Measurements from ENCODE around the gene ZBTB38.

ZBTB38 gene

GRCh38 chr3:141387516-141387915 is 19.2 kb downstream of the ZBTB38 start:
- Histone ChIP-seq H3K4me3 (replicated peaks; ENCODE audit: insufficient read depth, low read length) (no peak overlapping the region), H3K27ac (replicated peaks) (no peak overlapping the region), H3K27me3 (ENCODE audit: insufficient read depth, poor library complexity, severe bottlenecking) (no peaks in the 10 kb centered on the region)
- no peak for DNase-seq (ENCODE audit: low read depth in 1 of 2, low spot score in 1 of 2)
- TF ChIP-seq SPI1 (IDR thresholded peaks at IDR 0.05; ENCODE audit: borderline replicate concordance, low read depth) (no peak), REST (IDR thresholded peaks at IDR 0.05; ENCODE audit: insufficient replicate concordance, low read depth) (no peak), POLR2AphosphoS5 (IDR thresholded peaks at IDR 0.05; ENCODE audit: low read depth) (no peak)
- TF ChIP-seq, protein P1, sequence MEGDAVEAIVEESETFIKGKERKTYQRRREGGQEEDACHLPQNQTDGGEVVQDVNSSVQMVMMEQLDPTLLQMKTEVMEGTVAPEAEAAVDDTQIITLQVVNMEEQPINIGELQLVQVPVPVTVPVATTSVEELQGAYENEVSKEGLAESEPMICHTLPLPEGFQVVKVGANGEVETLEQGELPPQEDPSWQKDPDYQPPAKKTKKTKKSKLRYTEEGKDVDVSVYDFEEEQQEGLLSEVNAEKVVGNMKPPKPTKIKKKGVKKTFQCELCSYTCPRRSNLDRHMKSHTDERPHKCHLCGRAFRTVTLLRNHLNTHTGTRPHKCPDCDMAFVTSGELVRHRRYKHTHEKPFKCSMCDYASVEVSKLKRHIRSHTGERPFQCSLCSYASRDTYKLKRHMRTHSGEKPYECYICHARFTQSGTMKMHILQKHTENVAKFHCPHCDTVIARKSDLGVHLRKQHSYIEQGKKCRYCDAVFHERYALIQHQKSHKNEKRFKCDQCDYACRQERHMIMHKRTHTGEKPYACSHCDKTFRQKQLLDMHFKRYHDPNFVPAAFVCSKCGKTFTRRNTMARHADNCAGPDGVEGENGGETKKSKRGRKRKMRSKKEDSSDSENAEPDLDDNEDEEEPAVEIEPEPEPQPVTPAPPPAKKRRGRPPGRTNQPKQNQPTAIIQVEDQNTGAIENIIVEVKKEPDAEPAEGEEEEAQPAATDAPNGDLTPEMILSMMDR (IDR thresholded peaks at IDR 0.05; ENCODE audit: insufficient read depth, low read length), result no peak

GRCh38 chr3:141388395-141388794 is 20.1 kb downstream of the ZBTB38 start:
- H3K27me3 ChIP-seq (ENCODE audit: insufficient read depth, poor library complexity, severe bottlenecking), result no peaks in the 10 kb centered on the region
- TF ChIP-seq SPI1 (IDR thresholded peaks at IDR 0.05; ENCODE audit: borderline replicate concordance, low read depth) (no peak), GABPA (IDR thresholded peaks at IDR 0.05; ENCODE audit: low read depth) (no peak), POLR2AphosphoS5 (IDR thresholded peaks at IDR 0.05; ENCODE audit: low read depth) (no peak), REST (IDR thresholded peaks at IDR 0.05; ENCODE audit: insufficient replicate concordance, low read depth) (no peak)
- TF ChIP-seq, protein P1 (IDR thresholded peaks at IDR 0.05; ENCODE audit: insufficient read depth, low read length), result no peak

GRCh38 chr3:141388823-141389621 is 20.7 kb downstream of the ZBTB38 start:
- Histone ChIP-seq H3K27me3 (ENCODE audit: insufficient read depth, poor library complexity, severe bottlenecking) (no peaks in the 10 kb centered on the region), H3K4me3 (replicated peaks; ENCODE audit: insufficient read depth, low read length) (no peak overlapping the region), H3K27ac (replicated peaks) (no peak overlapping the region)
- no peak for DNase-seq (ENCODE audit: low read depth in 1 of 2, low spot score in 1 of 2)
- TF ChIP-seq REST (IDR thresholded peaks at IDR 0.05; ENCODE audit: insufficient replicate concordance, low read depth) (no peak), POLR2AphosphoS5 (IDR thresholded peaks at IDR 0.05; ENCODE audit: low read depth) (no peak), GABPA (IDR thresholded peaks at IDR 0.05; ENCODE audit: low read depth) (no peak), SPI1 (IDR thresholded peaks at IDR 0.05; ENCODE audit: borderline replicate concordance, low read depth) (no peak)
- TF ChIP-seq, protein P1 (IDR thresholded peaks at IDR 0.05; ENCODE audit: insufficient read depth, low read length), result no peak

More at GRCh38 chr3:141388395-141388794, 20.1 kb downstream of the ZBTB38 start:
- H3K4me3 ChIP-seq (replicated peaks; ENCODE audit: insufficient read depth, low read length), result no peak overlapping the region
- no peak for DNase-seq (ENCODE audit: low read depth in 1 of 2, low spot score in 1 of 2)
- H3K27ac ChIP-seq (replicated peaks), result no peak overlapping the region
